ENCODE results near the gene MRPS6. TPM values are rescaled to one million over a fixed set of nuclear protein-coding genes. Genes with fewer than 3 reads are reported as not detected.

Gene MRPS6
- total RNA-seq, 4 donors from 2014 or later: 20.3 to 29.7 (median 22.7) TPM

DNA sequence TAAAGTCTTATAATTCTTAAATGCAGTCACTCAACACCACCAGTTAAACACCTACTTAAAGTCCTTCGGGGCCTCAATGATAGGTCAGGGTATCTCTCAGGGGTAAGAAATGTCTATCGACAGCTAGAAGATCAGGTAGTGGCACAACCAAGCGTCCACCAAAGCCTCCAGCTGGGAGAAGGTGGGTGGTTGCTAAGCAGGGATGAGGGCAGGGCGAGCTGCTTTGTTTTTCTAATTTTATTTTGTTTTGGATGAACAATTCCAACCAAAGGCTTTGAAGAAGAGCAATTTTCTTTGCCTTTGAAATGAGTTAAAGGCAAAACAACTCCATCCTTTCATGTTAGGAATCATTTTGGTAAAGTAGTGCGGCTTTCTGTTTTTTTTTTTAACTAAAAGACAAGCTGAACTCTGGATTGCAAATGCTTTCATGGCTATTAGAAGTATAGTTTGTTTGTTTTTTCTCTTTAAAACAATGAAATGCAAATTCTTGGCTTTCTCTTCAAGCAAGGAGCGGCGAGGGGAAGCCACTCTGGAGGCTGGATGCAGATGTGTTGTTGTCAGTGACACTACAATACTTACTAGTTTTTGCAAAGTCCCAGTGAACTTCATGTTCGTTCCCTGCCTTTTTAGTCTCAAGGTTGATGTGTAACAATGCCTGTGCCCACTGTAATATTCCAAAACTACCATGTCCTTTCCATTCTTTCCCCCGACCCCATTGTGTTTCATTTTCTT is 106.0 kb downstream of the MRPS6 start:
- Histone ChIP-seq H3K4me3 (no peak overlapping the region), H3K27ac (no peak overlapping the region), H3K4me1 (no peaks in the 10 kb centered on the region), H3K36me3 (no peaks in the 10 kb centered on the region), H3K9me3 (no peaks in the 10 kb centered on the region), H3K27me3 (no peaks in the 10 kb centered on the region)
- TF ChIP-seq CTCF (IDR thresholded peaks at IDR 0.05): no peak
- no peak for TF ChIP-seq POLR2A (IDR thresholded peaks at IDR 0.05)
- DNase-seq: no peak

DNA sequence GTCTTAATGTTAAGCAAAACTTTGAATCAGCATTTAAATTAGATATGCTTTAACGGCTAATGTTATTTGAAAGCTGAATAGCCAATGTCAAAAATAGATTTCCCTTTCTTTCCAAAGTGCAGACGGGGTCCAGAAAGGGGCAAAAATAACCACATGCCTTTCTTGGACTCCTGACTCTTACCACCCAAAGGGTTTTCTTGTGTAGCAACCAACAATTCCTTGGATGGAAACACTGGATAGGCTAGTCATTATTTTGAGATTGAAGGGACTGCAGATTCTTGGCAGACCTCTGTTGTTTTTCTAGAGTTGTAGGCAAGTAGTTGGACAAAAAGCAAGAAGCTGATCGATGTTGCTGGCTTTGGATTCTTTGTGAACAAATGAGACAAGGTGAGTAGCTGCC is 107.0 kb downstream of the MRPS6 start:
- Histone ChIP-seq H3K27me3 (no peaks in the 10 kb centered on the region), H3K4me3 (no peak overlapping the region), H3K27ac (no peak overlapping the region), H3K4me1 (no peaks in the 10 kb centered on the region), H3K9me3 (no peaks in the 10 kb centered on the region), H3K36me3 (no peaks in the 10 kb centered on the region)
- no peak for DNase-seq
- TF ChIP-seq POLR2A (IDR thresholded peaks at IDR 0.05) (no peak), CTCF (IDR thresholded peaks at IDR 0.05) (no peak)

- Histone ChIP-seq H3K4me1 (no peaks in the 10 kb centered on the region), H3K27ac (no peak overlapping the region), H3K27me3 (no peaks in the 10 kb centered on the region), H3K4me3 (no peak overlapping the region), H3K9me3 (no peaks in the 10 kb centered on the region), H3K36me3 (no peaks in the 10 kb centered on the region)
- TF ChIP-seq CTCF (IDR thresholded peaks at IDR 0.05) (no peak), POLR2A (IDR thresholded peaks at IDR 0.05) (no peak)
- DNase-seq: no peak
Observed at GRCh38 chr21:34180826-34181359, 107.5 kb downstream of the MRPS6 start.

DNA sequence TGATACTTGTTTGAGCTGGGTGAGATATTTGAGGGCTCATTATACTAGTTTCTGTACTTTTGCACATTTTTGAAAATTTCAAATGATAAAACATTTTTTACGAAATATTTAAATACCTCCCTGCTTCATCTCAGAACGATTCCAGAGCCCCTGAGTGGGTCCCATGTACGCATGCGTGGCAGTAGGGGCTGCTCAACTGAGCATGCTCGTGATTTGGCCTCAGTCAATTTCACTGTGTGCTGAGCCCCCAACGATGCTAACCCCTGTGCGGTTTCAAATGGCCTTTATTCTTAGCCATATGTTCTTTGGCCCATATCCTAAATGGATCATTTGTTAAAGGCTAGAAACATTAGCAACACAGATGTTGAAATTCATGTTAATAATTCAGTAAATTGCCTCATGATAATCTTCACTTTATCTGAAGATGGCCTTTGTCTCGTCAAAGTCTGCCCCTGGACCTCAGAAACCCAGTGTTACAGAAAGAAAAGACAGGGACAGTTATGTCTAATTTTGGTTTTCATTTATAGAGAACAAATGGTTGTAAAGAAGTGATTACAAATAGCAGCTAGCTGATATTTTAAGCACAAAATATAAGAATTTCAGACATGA is 108.2 kb downstream of the MRPS6 start:
- Histone ChIP-seq H3K4me3 (no peak overlapping the region), H3K4me1 (no peaks in the 10 kb centered on the region), H3K27ac (no peak overlapping the region), H3K9me3 (no peaks in the 10 kb centered on the region), H3K27me3 (no peaks in the 10 kb centered on the region), H3K36me3 (no peaks in the 10 kb centered on the region)
- DNase-seq: no peak
- TF ChIP-seq POLR2A (IDR thresholded peaks at IDR 0.05) (no peak), CTCF (IDR thresholded peaks at IDR 0.05) (no peak)

DNA sequence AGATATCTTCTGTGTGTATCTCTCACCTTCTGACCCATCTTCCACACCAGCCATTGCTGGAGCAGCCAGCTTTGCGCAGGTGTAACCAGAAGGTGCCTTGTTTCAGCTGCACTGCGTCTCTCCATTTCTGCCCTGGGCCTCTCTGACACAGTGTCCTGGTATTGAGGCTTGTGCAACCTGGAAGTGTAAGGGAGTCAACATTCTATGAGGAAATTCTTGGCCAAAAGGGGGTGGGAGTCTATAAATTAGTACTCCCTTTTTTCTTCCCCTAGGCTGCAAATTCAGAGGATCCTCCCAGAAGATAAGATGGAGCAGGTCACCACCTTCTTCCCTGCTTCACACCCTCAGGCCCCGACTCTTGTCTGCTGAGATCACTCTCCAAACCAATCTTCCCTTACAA is 109.1 kb downstream of the MRPS6 start:
- no peak overlapping the region for H3K27ac ChIP-seq
- H3K9me3 ChIP-seq: no peaks in the 10 kb centered on the region
- no peak for DNase-seq
- no peak overlapping the region for H3K4me3 ChIP-seq
- no peaks in the 10 kb centered on the region for H3K36me3 ChIP-seq
- no peaks in the 10 kb centered on the region for H3K4me1 ChIP-seq
- TF ChIP-seq CTCF (IDR thresholded peaks at IDR 0.05) (no peak), POLR2A (IDR thresholded peaks at IDR 0.05) (no peak)
- H3K27me3 ChIP-seq: no peaks in the 10 kb centered on the region

Measured in Peyer's patch (tissue), 4 donors.